ENCODE measurements around the gene TSEN2.

Gene TSEN2

GRCh38 chr3:12549971-12550760 is 65.9 kb downstream of the TSEN2 start:
- no peak for DNase-seq

GRCh38 chr3:12553921-12554391 is 69.7 kb downstream of the TSEN2 start:
- DNase-seq = peak in 4 of 56 donors; percentile 3 to 14 (median 6)

- DNase-seq = no peak
Observed at GRCh38 chr3:12556314-12556689, 72.0 kb downstream of the TSEN2 start.

- peak; percentile 53 to 93 (median 82) for DNase-seq
Observed at GRCh38 chr3:12556690-12557472, 72.6 kb downstream of the TSEN2 start, which contains the start of gene MKRN2. Gene MKRN2 (plus strand): TSS chr3:12557087. CDS start chr3:12557151, 64 bp downstream.

DNA sequence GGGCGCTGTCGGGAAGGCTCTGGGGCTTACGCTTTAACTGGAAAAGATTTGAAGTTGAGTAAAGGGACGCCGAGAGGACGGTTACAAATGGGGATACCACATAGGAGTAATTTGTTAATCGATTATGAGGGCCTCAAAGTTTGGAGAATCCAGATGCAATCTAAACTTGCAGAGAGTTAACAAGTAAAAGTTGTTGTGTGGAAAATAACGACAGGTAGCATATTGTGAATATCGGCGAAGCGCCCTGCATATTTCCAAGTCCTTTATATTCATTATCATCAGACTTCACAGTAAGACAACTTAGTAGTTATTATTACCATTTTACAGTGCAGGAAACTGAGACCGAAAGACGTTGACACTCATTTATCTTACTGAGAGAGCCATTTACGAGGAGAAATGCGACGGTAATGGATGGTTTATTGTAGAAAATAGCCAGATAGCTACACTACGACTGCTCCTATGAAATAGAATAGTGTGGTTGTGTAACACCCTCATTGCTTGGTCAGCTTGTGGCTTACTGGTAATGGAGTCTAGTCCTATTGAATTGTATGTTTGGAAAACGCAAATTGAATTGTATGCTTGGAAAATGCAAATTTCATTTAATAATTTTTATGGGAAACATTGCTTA is 73.3 kb downstream of the TSEN2 start:
- DNase-seq = no peak

- no peak for DNase-seq
Observed at GRCh38 chr3:12558706-12559105, 74.4 kb downstream of the TSEN2 start.

DNA sequence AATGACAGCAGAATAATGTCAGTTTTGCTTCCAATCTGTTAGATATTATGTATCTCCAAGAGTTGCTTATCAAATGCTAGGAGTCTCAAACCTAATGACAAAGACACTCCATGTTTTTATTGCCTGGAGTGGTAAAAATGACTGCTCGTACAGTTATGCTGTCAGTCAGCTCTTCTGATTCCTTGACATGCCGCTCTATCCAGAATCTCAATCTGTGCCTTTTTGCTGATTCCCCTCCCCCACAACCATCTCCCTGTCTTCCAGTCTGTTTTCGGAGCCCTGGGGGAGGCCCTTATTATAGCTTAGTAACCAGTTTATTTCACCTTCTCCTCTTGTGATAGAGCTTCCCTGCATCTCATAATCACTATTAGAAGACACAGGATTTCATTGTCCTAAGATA is 75.2 kb downstream of the TSEN2 start:
- DNase-seq = no peak

DNA sequence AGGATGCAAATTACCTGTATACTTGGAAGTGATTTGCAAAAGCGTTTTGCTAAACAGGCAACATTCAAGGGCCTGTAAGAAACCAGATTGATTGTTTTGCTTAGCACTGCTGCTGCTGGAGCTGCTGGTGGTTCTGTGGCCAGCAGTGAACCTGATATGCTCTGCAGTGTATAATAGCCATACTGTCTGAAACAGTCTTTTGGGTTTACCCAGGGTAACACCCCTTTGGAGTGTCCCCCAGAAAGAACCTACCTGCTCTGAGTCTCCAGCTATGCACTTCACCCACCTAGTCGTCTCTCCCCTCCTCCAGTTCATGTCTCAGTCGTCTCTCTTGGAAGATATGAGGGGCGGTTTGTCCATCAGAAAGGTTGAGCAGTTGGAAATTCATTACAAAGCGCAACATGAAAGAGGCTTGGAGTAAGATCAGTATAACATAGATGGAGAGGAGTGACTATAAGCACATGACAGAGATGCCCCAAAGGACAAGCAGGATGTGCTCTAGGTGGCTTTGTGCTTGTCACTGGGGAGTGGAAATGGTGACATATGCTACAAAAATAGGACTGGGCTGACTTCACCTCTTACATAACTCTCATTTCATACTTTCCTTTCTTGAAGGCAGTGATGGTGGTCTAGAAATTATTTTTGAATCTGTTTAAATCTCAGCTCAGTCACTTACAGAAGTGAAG is 76.4 kb downstream of the TSEN2 start:
- DNase-seq = no peak

GRCh38 chr3:12561397-12561796 is 77.1 kb downstream of the TSEN2 start:
- DNase-seq = no peak

- DNase-seq = no peak
Observed at GRCh38 chr3:12562451-12562850, 78.2 kb downstream of the TSEN2 start.

- no peak for DNase-seq
Observed at GRCh38 chr3:12566976-12567375, 82.7 kb downstream of the TSEN2 start.

GRCh38 chr3:12568747-12569146 is 84.5 kb downstream of the TSEN2 start:
- no peak for DNase-seq

- no peak for DNase-seq
Observed at GRCh38 chr3:12569836-12570235, 85.6 kb downstream of the TSEN2 start.

GRCh38 chr3:12571986-12572385 is 87.7 kb downstream of the TSEN2 start:
- DNase-seq = no peak

DNA sequence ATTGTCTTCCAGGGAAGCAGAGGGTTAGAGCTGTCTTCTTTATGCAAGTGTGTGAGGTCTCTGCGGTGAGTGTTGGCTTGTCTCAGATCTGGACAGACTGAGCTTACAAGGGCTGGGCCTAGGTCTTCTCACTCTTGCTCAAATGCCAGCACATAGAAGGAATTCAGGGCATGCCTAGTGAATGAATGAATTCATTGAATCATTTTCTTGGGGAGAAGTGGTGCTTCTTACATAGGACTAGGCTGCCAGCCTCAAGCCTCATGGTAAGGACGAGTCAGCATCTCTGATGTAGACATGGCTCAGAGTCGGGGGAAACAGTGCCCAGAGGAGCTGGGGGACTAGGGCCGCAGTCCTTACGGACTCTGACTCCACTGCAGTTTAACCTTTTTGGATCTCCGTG is 89.9 kb downstream of the TSEN2 start:
- no peak for DNase-seq

DNA sequence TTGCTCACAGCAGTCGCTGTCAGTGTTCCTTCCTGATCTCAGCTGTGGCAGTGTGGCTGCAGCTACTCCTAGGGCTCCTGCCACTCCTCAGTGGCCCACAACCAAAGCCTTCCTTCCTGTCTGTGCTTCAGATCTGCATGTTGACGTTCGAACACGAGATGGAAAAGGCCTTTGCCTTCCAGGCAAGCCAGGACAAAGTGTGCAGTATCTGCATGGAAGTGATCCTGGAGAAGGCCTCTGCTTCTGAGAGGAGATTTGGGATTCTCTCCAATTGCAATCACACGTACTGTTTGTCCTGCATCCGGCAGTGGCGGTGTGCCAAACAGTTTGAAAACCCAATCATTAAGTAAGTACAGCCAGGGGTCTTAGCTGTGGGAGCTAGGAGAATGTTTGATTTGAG is 90.4 kb downstream of the TSEN2 start:
- DNase-seq = no peak

DNA sequence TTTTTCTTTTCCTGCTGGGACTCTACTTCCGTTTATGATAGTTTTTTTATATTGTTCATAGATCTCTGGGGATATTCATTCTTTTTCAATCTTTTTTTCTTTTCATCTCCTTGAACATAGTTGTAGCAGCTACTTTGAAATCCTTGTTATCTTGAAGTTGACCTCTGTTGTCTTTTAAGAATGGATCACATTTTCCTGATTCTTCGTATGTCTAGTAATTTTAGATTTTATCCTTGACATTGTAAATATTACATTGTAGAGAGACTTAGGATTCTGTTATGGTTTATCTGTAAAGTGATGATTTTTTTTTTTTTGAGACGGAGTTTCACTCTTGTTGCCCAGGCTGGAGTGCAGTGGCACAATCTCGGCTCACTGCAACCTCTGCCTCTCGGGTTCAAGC is 93.1 kb downstream of the TSEN2 start:
- DNase-seq = no peak

DNA sequence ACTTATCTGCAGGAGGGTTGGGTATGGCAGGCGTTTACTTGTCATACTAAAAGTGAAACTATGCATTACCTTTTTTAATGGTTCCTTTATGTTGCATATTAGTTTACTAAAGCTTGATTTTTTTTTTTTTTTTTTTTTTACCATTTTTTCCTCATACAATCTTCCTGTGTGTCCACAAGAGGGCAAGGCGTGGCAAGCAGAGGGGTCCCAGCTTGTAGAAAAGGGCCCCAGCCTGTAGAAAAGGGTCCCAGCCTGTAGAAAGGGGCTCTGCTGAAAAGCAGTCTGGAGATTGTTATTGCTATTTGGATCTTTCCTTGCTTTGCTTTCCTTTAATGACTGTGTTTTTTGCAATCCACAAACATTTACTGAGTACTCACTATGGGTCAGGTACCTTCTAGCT is 94.5 kb downstream of the TSEN2 start:
- DNase-seq = no peak

DNA sequence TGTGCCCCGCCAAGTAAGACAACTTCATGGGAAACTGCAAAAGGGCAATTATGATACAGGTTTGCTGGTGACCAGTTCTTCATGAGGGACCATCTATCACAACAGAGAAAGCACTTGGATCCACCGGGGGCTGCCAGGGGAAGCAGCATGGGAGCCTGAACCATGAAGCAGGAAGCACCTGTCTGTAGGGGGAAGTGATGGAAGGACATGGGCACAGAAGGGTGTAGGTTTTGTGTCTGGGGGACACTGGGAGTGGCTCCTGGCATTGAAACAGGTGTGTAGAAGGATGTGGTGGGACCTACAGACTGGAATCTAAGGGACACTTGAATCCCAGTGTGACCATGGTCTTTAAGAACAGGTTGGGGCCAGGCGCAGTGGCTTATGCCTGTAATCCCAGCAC is 95.2 kb downstream of the TSEN2 start:
- no peak for DNase-seq

GRCh38 chr3:12579905-12580304 is 95.6 kb downstream of the TSEN2 start:
- DNase-seq = no peak

DNA sequence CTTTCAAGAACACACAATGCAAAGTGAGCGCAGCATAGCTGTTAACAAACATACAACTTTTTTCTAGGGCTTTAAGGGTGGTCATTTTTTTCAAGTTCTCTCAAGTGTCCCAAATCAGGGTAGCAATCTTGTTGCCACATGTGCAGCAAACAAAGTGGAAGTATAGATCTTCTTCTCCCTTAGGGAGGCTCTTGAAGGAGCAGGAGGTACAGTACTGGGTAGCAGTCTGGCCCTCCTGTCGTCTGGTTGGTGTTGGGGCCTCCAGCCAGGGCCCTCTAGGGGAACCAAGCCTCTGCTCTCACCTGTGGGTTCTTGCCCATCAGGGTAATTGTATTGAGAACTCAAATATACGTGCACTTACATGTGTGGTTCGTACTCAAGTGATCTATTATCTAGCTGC is 98.5 kb downstream of the TSEN2 start:
- DNase-seq = no peak
